Osteoblast (primary cell): Measurements from ENCODE around the gene DSG3. TPM values are rescaled to one million over a fixed set of nuclear protein-coding genes. Genes with fewer than 3 reads are reported as not detected.

Source experiments
- DNase-seq: peaks from one replicate; pipeline ENCODE4 v3.0.0; 2011; ENCODE audit warnings: low spot score, mixed read lengths; ENCODE audit not compliant: insufficient read length; ENCODE audit errors: missing footprints
- H2AFZ ChIP-seq: 2 replicates; pipeline ENCODE4 v1.6.0; 2011; ENCODE audit warnings: mild to moderate bottlenecking, low read length
- H3K27ac ChIP-seq: 2 replicates; pipeline ENCODE4 v1.5.1; 2011; ENCODE audit warnings: mild to moderate bottlenecking, low read depth, low read length, moderate library complexity
- H3K27me3 ChIP-seq: 2 replicates; pipeline ENCODE4 v1.6.0; 2012; ENCODE audit warnings: mild to moderate bottlenecking, control low read depth, inconsistent platforms, low read length, moderate library complexity; ENCODE audit not compliant: insufficient read depth
- H3K36me3 ChIP-seq: 2 replicates; pipeline ENCODE4 v1.5.1; 2011; ENCODE audit warnings: mild to moderate bottlenecking, low read length, control low read depth, moderate library complexity; ENCODE audit not compliant: insufficient read depth
- H3K4me1 ChIP-seq: 2 replicates; pipeline ENCODE4 v1.5.1; 2011; ENCODE audit warnings: mild to moderate bottlenecking, low read length, control low read depth, moderate library complexity; ENCODE audit not compliant: insufficient read depth
- H3K4me2 ChIP-seq: 2 replicates; pipeline ENCODE4 v1.6.0; 2011; ENCODE audit warnings: mild to moderate bottlenecking, low read length; ENCODE audit not compliant: insufficient read depth
- H3K4me3 ChIP-seq: fragments of 200-600 bp; sonication (generic); 3 replicates; pipeline ENCODE4 v1.5.1; 2012; ENCODE audit warnings: mild to moderate bottlenecking, low read length, inconsistent platforms; ENCODE audit not compliant: insufficient read depth
- H3K79me2 ChIP-seq: 2 replicates; pipeline ENCODE4 v1.6.0; 2012; ENCODE audit warnings: mild to moderate bottlenecking, low read length, control low read depth, inconsistent platforms; ENCODE audit not compliant: insufficient read depth
- H3K9me3 ChIP-seq: 2 replicates; pipeline ENCODE4 v1.5.1; 2011; ENCODE audit warnings: low read depth, low read length, control low read depth
- H4K20me1 ChIP-seq: 2 replicates; pipeline ENCODE4 v1.6.0; 2012; ENCODE audit warnings: mild to moderate bottlenecking, low read length, control low read depth; ENCODE audit not compliant: insufficient read depth
- total RNA-seq: library from RNA; depleted of rRNA; stranded (reverse); fragments of >200 nt; gene quantifications from 2 replicates; pipeline ENCODE4 v1.2.3, GENCODE V29; 2012
- TF ChIP-seq, protein P1 (sequence below): IDR thresholded peaks from 2 replicates; pipeline ENCODE4 v1.5.1; 2011; ENCODE audit warnings: mild to moderate bottlenecking, low read depth, low read length, moderate library complexity; ENCODE audit errors: extremely low read depth

DSG3 gene
- total RNA-seq, 1 donor, result 1.4 TPM

DNA sequence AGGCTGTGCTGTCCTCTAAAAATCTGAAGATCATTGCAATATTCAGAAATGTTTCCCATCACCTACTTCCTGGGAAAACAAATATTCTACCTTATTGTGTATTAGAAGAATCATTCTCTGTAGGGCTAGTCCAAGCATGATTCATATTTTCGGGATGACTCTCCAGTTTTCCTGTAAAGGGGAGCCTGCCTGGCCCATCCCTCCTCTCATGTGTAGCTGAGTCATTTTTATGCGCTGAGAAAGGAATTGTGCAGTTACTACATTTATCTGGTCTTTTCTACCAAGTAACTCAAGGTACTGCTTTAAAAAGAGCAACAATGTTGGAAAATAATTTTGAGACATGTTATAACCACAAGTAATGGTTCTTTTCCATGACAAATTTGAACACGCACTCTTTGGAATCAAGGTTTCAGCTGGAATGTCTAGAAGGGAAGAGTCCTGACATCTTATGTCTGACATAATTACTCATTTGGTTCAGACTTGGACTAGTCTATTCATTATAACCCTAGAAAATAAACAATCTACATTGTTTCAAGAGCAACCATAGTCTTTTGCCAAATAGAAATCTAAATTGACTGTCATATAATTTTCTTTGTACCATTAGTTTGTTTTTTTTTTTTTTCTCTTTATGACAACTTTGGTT lies 6.6 kb downstream of the DSG3 start:
- H3K4me3 ChIP-seq, result no peak overlapping the region
- TF ChIP-seq, protein P1, sequence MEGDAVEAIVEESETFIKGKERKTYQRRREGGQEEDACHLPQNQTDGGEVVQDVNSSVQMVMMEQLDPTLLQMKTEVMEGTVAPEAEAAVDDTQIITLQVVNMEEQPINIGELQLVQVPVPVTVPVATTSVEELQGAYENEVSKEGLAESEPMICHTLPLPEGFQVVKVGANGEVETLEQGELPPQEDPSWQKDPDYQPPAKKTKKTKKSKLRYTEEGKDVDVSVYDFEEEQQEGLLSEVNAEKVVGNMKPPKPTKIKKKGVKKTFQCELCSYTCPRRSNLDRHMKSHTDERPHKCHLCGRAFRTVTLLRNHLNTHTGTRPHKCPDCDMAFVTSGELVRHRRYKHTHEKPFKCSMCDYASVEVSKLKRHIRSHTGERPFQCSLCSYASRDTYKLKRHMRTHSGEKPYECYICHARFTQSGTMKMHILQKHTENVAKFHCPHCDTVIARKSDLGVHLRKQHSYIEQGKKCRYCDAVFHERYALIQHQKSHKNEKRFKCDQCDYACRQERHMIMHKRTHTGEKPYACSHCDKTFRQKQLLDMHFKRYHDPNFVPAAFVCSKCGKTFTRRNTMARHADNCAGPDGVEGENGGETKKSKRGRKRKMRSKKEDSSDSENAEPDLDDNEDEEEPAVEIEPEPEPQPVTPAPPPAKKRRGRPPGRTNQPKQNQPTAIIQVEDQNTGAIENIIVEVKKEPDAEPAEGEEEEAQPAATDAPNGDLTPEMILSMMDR, result no peak
- no peaks in the 10 kb centered on the region for H3K27me3 ChIP-seq
- no peaks in the 10 kb centered on the region for H3K4me1 ChIP-seq
- DNase-seq, result no peak
- no peaks in the 10 kb centered on the region for H3K36me3 ChIP-seq
- no peaks in the 10 kb centered on the region for H3K9me3 ChIP-seq
- no peaks in the 10 kb centered on the region for H4K20me1 ChIP-seq
- H2AFZ ChIP-seq, result no peak overlapping the region
- H3K79me2 ChIP-seq, result no peaks in the 10 kb centered on the region
- H3K4me2 ChIP-seq, result no peak overlapping the region
- no peak overlapping the region for H3K27ac ChIP-seq

- H3K27ac ChIP-seq, result no peak overlapping the region
- H3K9me3 ChIP-seq, result no peaks in the 10 kb centered on the region
- no peaks in the 10 kb centered on the region for H3K36me3 ChIP-seq
- no peak overlapping the region for H3K4me2 ChIP-seq
- H3K4me1 ChIP-seq, result no peaks in the 10 kb centered on the region
- H3K27me3 ChIP-seq, result no peaks in the 10 kb centered on the region
- DNase-seq, result no peak
- H3K79me2 ChIP-seq, result no peaks in the 10 kb centered on the region
- TF ChIP-seq, protein P1, result no peak
- H2AFZ ChIP-seq, result no peak overlapping the region
- no peaks in the 10 kb centered on the region for H4K20me1 ChIP-seq
- no peak overlapping the region for H3K4me3 ChIP-seq
These were observed 22.1 kb downstream of the DSG3 start for GRCh38 chr18:31469629-31470028.

DNA sequence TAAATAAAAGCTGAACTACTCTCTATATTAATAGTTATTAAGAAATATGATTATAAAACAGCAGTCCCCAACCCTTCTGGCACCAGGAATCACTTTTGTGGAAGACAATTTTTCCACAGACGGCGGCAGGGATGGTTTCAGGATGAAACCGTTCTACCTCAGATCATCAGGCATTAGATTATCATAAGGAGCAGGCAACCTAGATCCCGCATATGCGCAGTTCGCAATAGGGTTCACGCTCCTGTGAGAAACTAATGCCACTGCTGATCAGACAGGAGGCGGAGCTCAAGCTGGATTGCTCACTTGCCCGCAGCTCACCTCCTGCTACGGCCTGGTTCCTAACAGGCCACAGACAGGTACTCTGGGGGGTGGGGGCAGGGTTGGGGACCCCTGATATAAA lies 31.1 kb downstream of the DSG3 start:
- no peaks in the 10 kb centered on the region for H3K4me1 ChIP-seq

DNA sequence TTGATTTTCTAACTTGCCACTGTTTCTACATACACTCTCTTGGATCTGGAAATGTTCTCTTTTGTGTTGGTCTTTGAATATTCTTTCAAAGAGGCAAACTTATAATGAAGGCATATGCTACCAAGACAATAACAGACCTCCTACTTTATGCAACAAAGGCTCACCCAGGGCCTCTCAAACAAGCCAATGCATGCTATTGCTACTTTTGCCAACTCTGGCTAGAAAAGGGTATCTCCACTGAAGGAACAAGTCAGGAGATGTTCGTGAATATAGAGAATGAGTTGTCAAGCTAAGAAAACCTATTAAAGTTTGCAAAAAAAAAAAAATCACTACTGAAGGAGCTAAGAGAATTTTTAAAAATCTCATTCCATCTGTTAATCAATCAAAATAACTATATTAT lies 34.5 kb downstream of the DSG3 start:
- H3K27ac ChIP-seq, result no peak overlapping the region
- DNase-seq, result no peak
- H3K79me2 ChIP-seq, result no peaks in the 10 kb centered on the region
- no peaks in the 10 kb centered on the region for H3K9me3 ChIP-seq
- H3K4me3 ChIP-seq, result no peak overlapping the region
- H3K4me1 ChIP-seq, result no peaks in the 10 kb centered on the region
- no peaks in the 10 kb centered on the region for H3K36me3 ChIP-seq
- H3K4me2 ChIP-seq, result no peak overlapping the region
- no peaks in the 10 kb centered on the region for H4K20me1 ChIP-seq
- TF ChIP-seq, protein P1, result no peak
- no peak overlapping the region for H2AFZ ChIP-seq
- no peaks in the 10 kb centered on the region for H3K27me3 ChIP-seq

More for the DNA sequence above, 31.1 kb downstream of the DSG3 start:
- H3K4me3 ChIP-seq, result no peak overlapping the region
- H2AFZ ChIP-seq, result no peak overlapping the region
- no peaks in the 10 kb centered on the region for H3K27me3 ChIP-seq
- no peak for DNase-seq
- no peaks in the 10 kb centered on the region for H3K79me2 ChIP-seq
- no peaks in the 10 kb centered on the region for H3K36me3 ChIP-seq
- TF ChIP-seq, protein P1, result no peak
- H3K27ac ChIP-seq, result no peak overlapping the region
- H4K20me1 ChIP-seq, result no peaks in the 10 kb centered on the region
- H3K4me2 ChIP-seq, result no peak overlapping the region
- H3K9me3 ChIP-seq, result no peaks in the 10 kb centered on the region
